ENCODE data around the gene GART.
"Not testable (repeated sequence)": the region's sequence is repeated elsewhere in the genome, so short reads cannot be mapped to it uniquely, and the experiment has no call there.

Gene GART

GRCh38 chr21:33514229-33514628, 27.7 kb downstream of the GART start:
- Histone ChIP-seq H3K27ac (replicated peaks) (no peak overlapping the region), H3K4me3 (replicated peaks; ENCODE audit: insufficient read depth, low read length) (no peak overlapping the region), H3K27me3 (ENCODE audit: insufficient read depth, poor library complexity, severe bottlenecking) (no peaks in the 10 kb centered on the region)
- DNase-seq (ENCODE audit: low read depth in 1 of 2, low spot score in 1 of 2): no peak
- no peak for TF ChIP-seq GABPA (IDR thresholded peaks at IDR 0.05; ENCODE audit: low read depth)
- TF ChIP-seq SPI1 (IDR thresholded peaks at IDR 0.05; ENCODE audit: borderline replicate concordance, low read depth): no peak
- no peak for TF ChIP-seq CTCF (IDR thresholded peaks at IDR 0.05; ENCODE audit: insufficient read depth, low read length)
- no peak for TF ChIP-seq REST (IDR thresholded peaks at IDR 0.05; ENCODE audit: insufficient replicate concordance, low read depth)
- TF ChIP-seq POLR2AphosphoS5 (IDR thresholded peaks at IDR 0.05; ENCODE audit: low read depth): no peak

- Histone ChIP-seq H3K4me3 (replicated peaks; ENCODE audit: insufficient read depth, low read length) (no peak overlapping the region), H3K27ac (replicated peaks) (no peak overlapping the region), H3K27me3 (ENCODE audit: insufficient read depth, poor library complexity, severe bottlenecking) (no peaks in the 10 kb centered on the region)
- no peak for DNase-seq (ENCODE audit: low read depth in 1 of 2, low spot score in 1 of 2)
- TF ChIP-seq POLR2AphosphoS5 (IDR thresholded peaks at IDR 0.05; ENCODE audit: low read depth) (no peak), SPI1 (IDR thresholded peaks at IDR 0.05; ENCODE audit: borderline replicate concordance, low read depth) (no peak), CTCF (IDR thresholded peaks at IDR 0.05; ENCODE audit: insufficient read depth, low read length) (no peak), REST (IDR thresholded peaks at IDR 0.05; ENCODE audit: insufficient replicate concordance, low read depth) (no peak), GABPA (IDR thresholded peaks at IDR 0.05; ENCODE audit: low read depth) (no peak)
Measured at GRCh38 chr21:33512481-33512880, 29.4 kb downstream of the GART start.

GRCh38 chr21:33511639-33512038, 30.3 kb downstream of the GART start:
- no peak for DNase-seq (ENCODE audit: low read depth in 1 of 2, low spot score in 1 of 2)
- TF ChIP-seq POLR2AphosphoS5 (IDR thresholded peaks at IDR 0.05; ENCODE audit: low read depth): no peak
- no peaks in the 10 kb centered on the region for H3K27me3 ChIP-seq (ENCODE audit: insufficient read depth, poor library complexity, severe bottlenecking)
- H3K27ac ChIP-seq (replicated peaks): no peak overlapping the region
- H3K4me3 ChIP-seq (replicated peaks; ENCODE audit: insufficient read depth, low read length): no peak overlapping the region

GRCh38 chr21:33510826-33511225, 31.1 kb downstream of the GART start:
- Histone ChIP-seq H3K27me3 (ENCODE audit: insufficient read depth, poor library complexity, severe bottlenecking) (no peaks in the 10 kb centered on the region), H3K4me3 (replicated peaks; ENCODE audit: insufficient read depth, low read length) (no peak overlapping the region), H3K27ac (replicated peaks) (no peak overlapping the region)
- TF ChIP-seq POLR2AphosphoS5 (IDR thresholded peaks at IDR 0.05; ENCODE audit: low read depth) (no peak), REST (IDR thresholded peaks at IDR 0.05; ENCODE audit: insufficient replicate concordance, low read depth) (no peak), CTCF (IDR thresholded peaks at IDR 0.05; ENCODE audit: insufficient read depth, low read length) (no peak), GABPA (IDR thresholded peaks at IDR 0.05; ENCODE audit: low read depth) (no peak), SPI1 (IDR thresholded peaks at IDR 0.05; ENCODE audit: borderline replicate concordance, low read depth) (no peak)
- DNase-seq (ENCODE audit: low read depth in 1 of 2, low spot score in 1 of 2): no peak

- not testable (repeated sequence) for H3K27me3 ChIP-seq (ENCODE audit: insufficient read depth, poor library complexity, severe bottlenecking); H3K27ac ChIP-seq (replicated peaks); H3K4me3 ChIP-seq (replicated peaks; ENCODE audit: insufficient read depth, low read length); DNase-seq (ENCODE audit: low read depth in 1 of 2, low spot score in 1 of 2)
Measured at GRCh38 chr21:33507003-33507402, 34.9 kb downstream of the GART start.

Data from HL-60 (cell line).